Activated CD8-positive, alpha-beta T cell treated with anti-CD3 and anti-CD28 coated beads for 36 hours (primary cell): ENCODE measurements around the gene PRR13. TPM values are rescaled to one million over a fixed set of nuclear protein-coding genes. Genes with fewer than 3 reads are reported as not detected.
A peak's percentile ranks its signal among the peaks of the same experiment; 100 is the strongest.
"Not testable (repeated sequence)": the region's sequence is repeated elsewhere in the genome, so short reads cannot be mapped to it uniquely, and the experiment has no call there.

Source experiments
- ATAC-seq: fragments of 200-7000 bp; cut with Tn5 transposase; one replicate; pipeline ENCODE4 v1.10.0; 2021; ENCODE audit warnings: mild to moderate bottlenecking, moderate library complexity
- CTCF ChIA-PET: fragments of 350-600 bp; sonication (Branson Sonifier 250); formaldehyde crosslinking; loops from one replicate; lab custom pipeline; 2021; ENCODE audit warnings: antibody characterized with exemption; lab: Charles Lee
- POLR2A ChIA-PET: fragments of 350-600 bp; sonication (Branson Sonifier 250); formaldehyde crosslinking; loops from one replicate; lab custom pipeline; 2021; ENCODE audit warnings: antibody characterized with exemption; lab: Charles Lee
- DNase-seq: peaks from one replicate; pipeline ENCODE4 v3.0.0-alpha.2; 2020
- H3K27ac Mint-ChIP-seq: one replicate; pipeline ENCODE4 v1.8.0; 2021; ENCODE audit warnings: mild to moderate bottlenecking, mixed read lengths
- H3K27me3 Mint-ChIP-seq: one replicate; pipeline ENCODE4 v1.8.0; 2021; ENCODE audit warnings: mixed read lengths
- H3K36me3 Mint-ChIP-seq: one replicate; pipeline ENCODE4 v1.8.0; 2021; ENCODE audit warnings: low read depth, mixed read lengths
- H3K4me1 Mint-ChIP-seq: one replicate; pipeline ENCODE4 v1.8.0; 2021; ENCODE audit warnings: low read depth, mixed read lengths
- H3K4me3 Mint-ChIP-seq: one replicate; pipeline ENCODE4 v1.8.0; 2021; ENCODE audit warnings: mild to moderate bottlenecking, moderate library complexity, mixed read lengths
- H3K9me3 Mint-ChIP-seq: one replicate; pipeline ENCODE4 v1.8.0; 2021; ENCODE audit warnings: mixed read lengths
- CTCF ChIP-seq: fragments of 200-600 bp; IDR thresholded peaks from one replicate; pipeline ENCODE4 v1.8.0; 2022; ENCODE audit warnings: antibody characterized with exemption, mild to moderate bottlenecking
- intact Hi-C: fragments of 100-400 bp; cut with micrococcal nuclease; formaldehyde crosslinking; loops from one replicate; pipeline ENCODE4 v1.10.0; 2022
- total RNA-seq, 2 experiments: library from RNA; stranded (reverse); gene quantifications; one replicate each; pipeline ENCODE4 v1.2.3, GENCODE V29; 2021

Gene PRR13
- total RNA-seq, 2 experiments from 2014 or later: 167 to 187 TPM

- no peak for DNase-seq
Measured at GRCh38 chr12:53413485-53414204, 27.9 kb upstream of the PRR13 start.

GRCh38 chr12:53414756-53415417 is 26.6 kb upstream of the PRR13 start:
- ChIA-PET POLR2A (interaction anchor here (0.6 to 1.2 kb wide), 4 partner anchors 13 to 94 kb away, joined by 3 to 4 read pairs (median 3); no protein-coding TSS in a partner anchor), CTCF (interaction anchor here (1.1 to 6.6 kb wide), 5 partner anchors 62 to 94 kb away, joined by 3 to 42 read pairs (median 6); partner anchors contain the start of gene AAAS)
- Mint-ChIP-seq H3K4me1 (peaks cover 65% of the 10 kb centered on the region), H3K36me3 (peaks cover 29% of the 10 kb centered on the region), H3K27me3 (no peaks in the 10 kb centered on the region), H3K9me3 (no peaks in the 10 kb centered on the region), H3K27ac (peak overlapping the region; percentile 1), H3K4me3 (no peak overlapping the region)
- intact Hi-C loops: no loop called here
- TF ChIP-seq CTCF: no peak
- ATAC-seq: no peak
- no peak for DNase-seq

More at GRCh38 chr12:53413485-53414204, 27.9 kb upstream of the PRR13 start:
- intact Hi-C loops: no loop called here
- Mint-ChIP-seq H3K27ac (peak overlapping the region; percentile 66), H3K27me3 (no peaks in the 10 kb centered on the region), H3K9me3 (no peaks in the 10 kb centered on the region), H3K4me3 (no peak overlapping the region), H3K36me3 (peaks cover 36% of the 10 kb centered on the region), H3K4me1 (peaks cover 56% of the 10 kb centered on the region)
- ATAC-seq: no peak
- CTCF ChIA-PET: interaction anchor here (0.7 to 6.6 kb wide), 8 partner anchors 47 to 95 kb away, joined by 3 to 42 read pairs (median 6); partner anchors contain the start of gene AAAS
- TF ChIP-seq CTCF: no peak
- POLR2A ChIA-PET: interaction anchor here (0.6 to 1.2 kb wide), 2 partner anchors 45 to 95 kb away, joined by 3 to 4 read pairs; no protein-coding TSS in a partner anchor

GRCh38 chr12:53415752-53416389 is 25.7 kb upstream of the PRR13 start:
- intact Hi-C loops, ATAC-seq, H3K4me3 Mint-ChIP-seq, H3K9me3 Mint-ChIP-seq, H3K27me3 Mint-ChIP-seq, DNase-seq: not testable (repeated sequence)
- Mint-ChIP-seq H3K4me1 (peaks cover 69% of the 10 kb centered on the region), H3K36me3 (peaks cover 23% of the 10 kb centered on the region), H3K27ac (peak overlapping the region; percentile 25)
- POLR2A ChIA-PET: interaction anchor here (0.8 to 2.1 kb wide), 2 partner anchors 12 to 36 kb away, joined by 3 to 7 read pairs; partner anchors contain the start of gene SP1
- CTCF ChIA-PET: interaction anchor here (1.7 to 6.6 kb wide), 4 partner anchors 29 to 94 kb away, joined by 4 to 42 read pairs (median 26); partner anchors contain the start of gene AAAS

- ChIA-PET POLR2A (interaction anchor here (0.9 to 2.1 kb wide), 6 partner anchors 8 to 92 kb away, joined by 3 to 7 read pairs (median 4); partner anchors contain the start of gene SP1), CTCF (interaction anchor here (0.6 to 3.0 kb wide), 7 partner anchors 13 to 371 kb away, joined by 4 to 38 read pairs (median 5); partner anchors contain the start of genes AAAS and SP1)
- H3K27me3 Mint-ChIP-seq, H3K9me3 Mint-ChIP-seq, H3K4me3 Mint-ChIP-seq, intact Hi-C loops, H3K36me3 Mint-ChIP-seq: not testable (repeated sequence)
- peaks cover 63% of the 10 kb centered on the region for H3K4me1 Mint-ChIP-seq
- DNase-seq (peak; percentile 27), ATAC-seq (peak; percentile 19)
- peak overlapping the region; percentile 65 for H3K27ac Mint-ChIP-seq
Measured at GRCh38 chr12:53417291-53417816, 24.2 kb upstream of the PRR13 start.

GRCh38 chr12:53418221-53418620 is 23.3 kb upstream of the PRR13 start:
- intact Hi-C loops: no loop called here
- no peaks in the 10 kb centered on the region for H3K27me3 Mint-ChIP-seq
- ATAC-seq: no peak
- H3K36me3 Mint-ChIP-seq: peaks cover 2% of the 10 kb centered on the region
- H3K4me3 Mint-ChIP-seq: no peak overlapping the region
- peak overlapping the region; percentile 23 for H3K27ac Mint-ChIP-seq
- CTCF ChIA-PET: interaction anchor here (1.2 to 3.0 kb wide), 4 partner anchors 14 to 73 kb away, joined by 4 to 38 read pairs (median 6); partner anchors contain the start of gene SP1
- no peak for DNase-seq
- TF ChIP-seq CTCF: no peak
- H3K9me3 Mint-ChIP-seq: no peaks in the 10 kb centered on the region
- POLR2A ChIA-PET: interaction anchor here (1.0 to 1.5 kb wide), 2 partner anchors 21 to 163 kb away, joined by 3 to 4 read pairs; no protein-coding TSS in a partner anchor
- H3K4me1 Mint-ChIP-seq: peaks cover 56% of the 10 kb centered on the region
